H7 (cell line): ENCODE measurements around the gene SLC25A26. TPM values are rescaled to one million over a fixed set of nuclear protein-coding genes. Genes with fewer than 3 reads are reported as not detected.

Experiments
- DNase-seq: peaks from one replicate; pipeline ENCODE4 v3.0.0; 2012
- H3K27me3 ChIP-seq: 2 replicates; pipeline ENCODE4 v1.6.0; 2011; ENCODE audit warnings: mild to moderate bottlenecking, low read length; ENCODE audit not compliant: control insufficient read depth, insufficient read depth
- H3K36me3 ChIP-seq: replicated peaks from 2 replicates; pipeline ENCODE4 v1.5.1; 2011; ENCODE audit warnings: low read length; ENCODE audit not compliant: control insufficient read depth, insufficient read depth
- H3K4me3 ChIP-seq: 2 replicates; pipeline ENCODE4 v1.5.1; 2011; ENCODE audit warnings: low read depth, mild to moderate bottlenecking, control low read depth, low read length, moderate library complexity; ENCODE audit not compliant: insufficient read depth
- total RNA-seq: library from RNA; depleted of rRNA; stranded (reverse); fragments of >200 nt; shearing (Covaris generic); gene quantifications from 2 replicates; pipeline ENCODE4 v1.2.3, GENCODE V29; 2014; rRNA removed

The SLC25A26 gene, protein sequence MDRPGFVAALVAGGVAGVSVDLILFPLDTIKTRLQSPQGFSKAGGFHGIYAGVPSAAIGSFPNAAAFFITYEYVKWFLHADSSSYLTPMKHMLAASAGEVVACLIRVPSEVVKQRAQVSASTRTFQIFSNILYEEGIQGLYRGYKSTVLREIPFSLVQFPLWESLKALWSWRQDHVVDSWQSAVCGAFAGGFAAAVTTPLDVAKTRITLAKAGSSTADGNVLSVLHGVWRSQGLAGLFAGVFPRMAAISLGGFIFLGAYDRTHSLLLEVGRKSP
- total RNA-seq, result 26.5 and 29.1 TPM in 2 replicates

DNA sequence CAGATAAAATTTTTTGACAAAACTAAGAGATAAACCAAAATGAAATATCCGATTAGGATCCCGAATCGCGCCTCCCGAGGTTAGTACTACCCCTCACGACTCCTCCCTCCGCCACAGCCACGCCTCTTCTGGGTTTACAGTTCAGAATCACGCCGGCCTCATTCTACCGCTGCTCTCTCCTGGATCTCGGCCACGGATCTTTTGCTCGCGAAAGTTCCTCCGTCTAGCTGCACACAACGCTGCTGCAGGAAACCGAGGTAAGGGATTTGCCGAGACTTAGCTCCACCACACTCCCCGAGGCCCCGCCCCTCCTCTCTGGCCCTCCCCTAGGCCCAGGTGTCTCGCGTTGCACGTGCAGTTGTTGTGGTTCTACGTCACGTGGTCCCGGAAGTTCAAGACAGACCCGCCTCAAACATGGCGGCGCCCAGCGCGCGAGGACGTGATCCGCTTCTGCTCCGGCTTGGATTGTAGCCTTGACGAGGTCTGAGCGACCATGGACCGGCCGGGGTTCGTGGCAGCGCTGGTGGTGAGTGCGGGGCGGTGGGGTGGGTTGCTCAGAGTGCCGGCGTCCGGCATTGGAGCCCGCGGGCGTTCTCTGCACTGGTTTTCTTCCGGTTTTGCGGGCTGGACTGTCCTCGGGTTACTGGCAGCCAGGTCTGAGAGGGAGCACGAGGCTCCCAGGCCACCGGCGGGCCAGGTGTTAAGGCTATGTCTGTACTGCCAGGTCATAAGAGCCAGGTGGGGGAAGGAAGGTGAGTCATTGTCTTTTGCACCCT, at the start of gene SLC25A26:
Gene SLC25A26 (plus strand): TSS at position 400 of the 776 bp plus-strand sequence. CDS start 94 bp downstream, at position 494.
- DNase-seq, result peak; percentile 93
- H3K36me3 ChIP-seq, result no peaks in the 10 kb centered on the region
- peak within 1 kb of the TSS; percentile 65 for H3K4me3 ChIP-seq
- H3K27me3 ChIP-seq, result peaks cover 1% of the 10 kb centered on the region; the same call in 1 of the 2 replicates

DNA sequence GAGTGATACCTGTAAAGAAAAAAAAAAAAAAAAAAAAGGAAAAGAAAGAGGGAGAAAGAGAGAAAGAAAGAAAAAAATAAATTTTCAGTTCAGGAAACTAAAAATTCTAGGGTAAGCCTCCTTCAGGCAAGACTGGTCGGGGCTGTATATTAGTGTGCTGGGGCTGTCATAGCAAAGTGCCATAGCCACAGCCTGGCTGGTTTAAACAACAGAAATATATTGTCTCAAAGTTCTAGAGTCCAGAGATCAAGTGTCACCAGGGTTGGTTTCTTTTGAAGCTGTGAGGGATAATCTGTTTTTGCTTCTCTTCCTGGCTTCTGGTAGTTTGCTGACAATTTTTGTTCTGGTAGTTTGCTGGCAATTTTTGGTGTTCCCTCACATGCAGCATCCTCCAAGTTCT, 48.4 kb upstream of the SLC25A26 start:
- Histone ChIP-seq H3K36me3 (no peaks in the 10 kb centered on the region), H3K4me3 (no peak overlapping the region), H3K27me3 (no peaks in the 10 kb centered on the region)
- no peak for DNase-seq

DNA sequence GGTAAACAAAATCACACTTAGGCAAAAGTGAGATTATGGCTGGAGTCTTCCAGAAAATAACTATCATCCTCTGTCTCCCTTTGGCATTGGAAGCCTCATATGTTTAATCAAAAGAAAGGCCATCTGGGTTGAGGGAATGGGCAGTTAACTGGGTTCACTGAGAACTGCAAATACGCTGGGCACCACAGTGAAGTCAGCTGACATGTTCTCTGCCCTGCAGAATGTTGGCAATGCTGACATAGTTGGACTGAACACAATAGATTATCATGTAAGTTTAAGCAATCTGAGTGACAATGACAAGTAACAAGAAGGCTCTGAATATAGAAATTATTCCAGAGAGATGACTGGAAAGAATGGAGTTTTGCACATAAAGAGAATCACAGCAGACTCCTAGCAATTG, 43.8 kb upstream of the SLC25A26 start:
- no peak for DNase-seq
- H3K36me3 ChIP-seq, result no peaks in the 10 kb centered on the region
- H3K4me3 ChIP-seq, result no peak overlapping the region
- H3K27me3 ChIP-seq, result no peaks in the 10 kb centered on the region

DNA sequence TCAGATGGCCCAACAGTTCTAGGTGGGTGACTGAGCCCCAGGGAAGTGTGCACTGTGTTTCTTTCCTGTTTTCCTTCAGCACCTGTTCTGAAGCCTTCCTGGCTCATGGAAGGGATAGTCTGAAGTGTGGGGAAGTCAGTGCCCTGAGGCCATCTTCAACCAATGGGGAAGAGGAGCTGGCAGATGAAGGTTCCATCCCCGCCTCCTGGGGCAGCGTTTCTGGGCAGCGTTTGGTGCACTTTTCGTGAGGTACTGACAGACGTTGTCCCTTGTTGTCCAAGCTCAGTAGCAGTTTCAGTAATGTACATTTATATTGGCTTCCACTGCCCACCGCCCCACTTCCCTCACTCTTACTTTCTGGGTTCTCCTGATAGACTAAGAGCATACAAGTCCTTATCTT, 42.6 kb upstream of the SLC25A26 start:
- no peaks in the 10 kb centered on the region for H3K27me3 ChIP-seq
- DNase-seq, result peak; percentile 26
- H3K36me3 ChIP-seq, result no peaks in the 10 kb centered on the region
- no peak overlapping the region for H3K4me3 ChIP-seq

DNA sequence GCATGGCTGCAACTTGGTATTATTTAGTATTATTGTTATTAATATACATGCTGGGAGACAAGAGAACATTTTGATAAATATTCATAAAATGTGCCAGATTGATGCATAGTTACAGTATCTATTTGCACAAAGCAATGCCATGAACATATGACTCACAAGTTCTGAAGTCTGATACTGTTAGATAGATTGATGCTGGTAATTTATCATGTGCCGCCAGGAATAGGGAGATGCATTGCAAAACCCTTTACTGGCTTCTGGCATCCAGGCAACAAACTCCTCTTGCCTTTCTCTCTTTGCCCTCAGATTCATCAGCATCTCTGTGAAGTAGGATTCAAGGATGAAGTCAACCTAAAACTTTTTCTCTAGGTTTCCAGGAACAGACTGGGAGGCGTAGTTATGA, 41.0 kb upstream of the SLC25A26 start:
- no peak overlapping the region for H3K4me3 ChIP-seq
- H3K27me3 ChIP-seq, result no peaks in the 10 kb centered on the region
- DNase-seq, result no peak
- H3K36me3 ChIP-seq, result no peaks in the 10 kb centered on the region

DNA sequence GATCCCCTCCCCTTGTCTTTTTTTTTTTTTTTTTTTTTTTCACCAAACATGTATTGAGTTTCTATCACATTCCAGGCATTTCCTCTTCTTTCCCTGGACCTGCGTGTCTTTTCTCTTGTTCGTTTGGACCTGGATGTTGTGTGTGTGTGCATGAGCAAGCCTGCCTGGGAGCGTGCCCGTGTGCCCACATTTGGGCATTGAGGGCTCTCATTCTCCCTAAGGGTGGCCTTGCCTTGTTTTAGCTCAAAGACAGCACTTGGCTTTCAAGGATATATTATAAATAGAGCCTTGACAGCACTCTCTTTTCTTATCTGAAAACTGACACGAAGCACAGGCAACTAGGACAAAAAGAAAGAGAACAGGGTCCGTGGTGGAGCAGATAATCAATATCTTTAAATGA, 39.0 kb upstream of the SLC25A26 start:
- Histone ChIP-seq H3K4me3 (no peak overlapping the region), H3K27me3 (no peaks in the 10 kb centered on the region), H3K36me3 (no peaks in the 10 kb centered on the region)
- no peak for DNase-seq

DNA sequence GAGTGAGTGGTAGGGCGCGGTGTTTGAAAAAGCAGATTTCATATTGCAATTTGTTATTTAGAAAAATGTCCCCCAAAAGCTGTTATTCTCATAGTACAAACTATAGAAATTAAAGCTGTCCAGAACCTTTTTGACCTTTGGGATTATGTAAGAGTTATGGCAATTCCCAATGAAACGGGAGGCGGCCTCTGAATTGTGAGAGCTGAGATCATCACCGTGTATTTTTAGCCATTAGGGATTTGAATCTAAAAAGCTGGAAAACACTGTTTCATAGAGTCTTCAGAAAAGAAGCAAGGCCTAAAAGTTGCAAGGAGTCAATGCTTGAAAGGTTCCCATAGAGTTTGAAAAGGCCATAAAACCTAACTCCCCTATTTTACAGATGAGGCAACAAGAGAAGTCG, 38.6 kb upstream of the SLC25A26 start:
- DNase-seq, result no peak
- H3K27me3 ChIP-seq, result no peaks in the 10 kb centered on the region
- H3K4me3 ChIP-seq, result no peak overlapping the region
- no peaks in the 10 kb centered on the region for H3K36me3 ChIP-seq

DNA sequence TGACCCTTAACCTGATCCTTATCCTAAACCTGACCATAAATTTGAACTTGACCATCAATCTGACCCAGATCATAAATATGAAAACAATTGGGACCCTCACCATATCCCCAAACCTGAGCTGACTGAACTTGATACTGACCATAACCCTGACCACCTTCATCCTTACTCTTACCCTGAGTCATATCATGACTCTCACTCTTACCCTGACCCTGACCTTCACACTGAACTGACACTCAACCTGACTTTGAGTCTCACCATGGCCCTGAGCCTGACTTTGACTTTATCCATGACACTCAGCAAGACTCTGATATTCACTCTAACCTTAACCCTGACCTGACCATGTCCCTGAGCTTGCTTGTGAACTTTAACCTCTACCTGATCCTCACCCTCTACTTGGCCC, 34.3 kb upstream of the SLC25A26 start:
- DNase-seq, result no peak
- H3K27me3 ChIP-seq, result no peaks in the 10 kb centered on the region
- H3K4me3 ChIP-seq, result no peak overlapping the region
- no peaks in the 10 kb centered on the region for H3K36me3 ChIP-seq

DNA sequence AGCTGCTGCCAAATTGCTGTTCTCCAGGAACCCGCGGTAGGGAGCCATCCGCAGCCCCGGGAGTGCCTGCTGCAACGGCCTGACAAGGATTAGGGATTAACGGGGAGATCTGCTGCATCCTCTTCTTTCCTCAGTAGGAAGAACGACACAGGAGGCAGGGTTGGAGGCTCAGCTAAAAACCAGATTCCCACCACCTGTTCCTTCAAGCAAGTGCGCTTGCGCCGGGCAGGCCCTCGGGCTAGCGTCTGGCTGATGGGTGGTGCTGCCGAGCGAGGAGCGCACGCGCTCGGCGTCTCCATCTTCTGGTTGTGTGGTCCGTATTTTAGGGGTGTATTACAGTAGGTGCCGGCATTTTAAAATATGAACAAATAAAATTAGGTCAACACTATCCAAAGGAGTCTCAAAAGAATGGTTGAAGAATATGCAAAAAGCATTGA, 25.4 kb upstream of the SLC25A26 start:
- Histone ChIP-seq H3K4me3 (no peak overlapping the region), H3K27me3 (no peaks in the 10 kb centered on the region), H3K36me3 (no peaks in the 10 kb centered on the region)
- peak; percentile 85 for DNase-seq

DNA sequence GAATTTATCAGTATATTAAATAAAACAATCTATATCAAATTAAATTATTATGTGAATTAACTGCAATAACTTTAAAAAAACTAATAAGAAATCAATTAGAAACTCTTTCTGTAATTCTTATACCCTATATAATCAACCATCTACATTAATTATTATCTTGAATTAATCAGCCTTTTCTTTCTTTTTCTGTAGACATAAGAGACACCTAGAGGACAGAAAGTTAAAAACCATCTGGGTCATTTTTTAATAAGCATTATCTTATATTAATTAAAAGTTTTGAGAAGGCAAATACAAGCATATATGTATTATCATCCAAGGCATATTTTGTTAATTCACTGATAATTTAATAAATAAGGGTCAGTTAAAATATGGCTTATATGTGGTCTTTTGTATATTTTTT, 24.2 kb upstream of the SLC25A26 start:
- no peak for DNase-seq
- Histone ChIP-seq H3K36me3 (no peaks in the 10 kb centered on the region), H3K27me3 (no peaks in the 10 kb centered on the region), H3K4me3 (no peak overlapping the region)

DNA sequence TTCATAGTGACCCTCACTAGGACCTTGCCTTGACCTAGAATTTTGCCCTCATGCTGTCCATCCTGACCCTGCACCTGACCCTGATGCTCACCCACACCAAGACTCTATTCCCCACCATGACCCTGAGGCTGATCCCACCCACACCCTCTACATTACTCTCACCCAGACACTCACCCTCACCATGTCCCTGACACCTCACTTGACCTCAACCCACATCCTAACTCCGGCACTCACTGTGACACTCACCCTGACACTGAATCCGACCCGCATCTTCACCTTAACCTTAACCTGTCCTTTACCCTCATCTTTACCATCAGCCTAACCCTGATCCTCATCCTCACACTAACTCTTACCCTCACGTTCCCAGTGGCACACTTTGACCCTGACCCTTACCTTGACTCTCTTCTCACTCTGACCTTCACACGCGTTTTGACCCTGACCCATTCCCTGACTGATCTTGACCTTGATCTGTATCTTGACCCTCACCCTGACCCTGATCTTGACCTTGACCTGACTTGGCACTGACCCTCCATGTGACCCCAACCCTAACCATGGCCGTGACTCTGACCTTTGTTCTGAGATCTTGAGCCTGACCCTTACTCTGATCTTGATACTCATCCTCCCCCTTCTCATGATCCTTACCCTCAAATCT, 22.2 kb upstream of the SLC25A26 start:
- Histone ChIP-seq H3K36me3 (no peaks in the 10 kb centered on the region), H3K4me3 (no peak overlapping the region), H3K27me3 (no peaks in the 10 kb centered on the region)
- DNase-seq, result no peak

DNA sequence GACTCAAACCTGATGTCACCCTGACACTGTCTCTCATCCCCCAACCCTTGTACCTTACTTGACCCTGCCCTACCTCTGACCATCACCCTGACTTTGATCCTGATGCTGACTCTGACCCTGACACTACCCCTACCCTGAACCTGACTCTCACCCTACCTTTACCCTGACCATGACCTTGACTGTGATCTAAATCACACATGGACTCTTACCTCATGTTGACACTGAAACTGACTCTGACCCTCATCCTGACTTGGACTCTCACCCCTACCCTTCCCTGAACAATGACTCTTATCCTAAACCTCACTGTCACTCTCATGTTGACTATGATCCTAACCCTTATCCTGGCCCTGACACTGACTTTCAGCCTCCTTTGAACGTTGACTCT, 21.7 kb upstream of the SLC25A26 start:
- no peak for DNase-seq
- Histone ChIP-seq H3K4me3 (no peak overlapping the region), H3K36me3 (no peaks in the 10 kb centered on the region), H3K27me3 (no peaks in the 10 kb centered on the region)

DNA sequence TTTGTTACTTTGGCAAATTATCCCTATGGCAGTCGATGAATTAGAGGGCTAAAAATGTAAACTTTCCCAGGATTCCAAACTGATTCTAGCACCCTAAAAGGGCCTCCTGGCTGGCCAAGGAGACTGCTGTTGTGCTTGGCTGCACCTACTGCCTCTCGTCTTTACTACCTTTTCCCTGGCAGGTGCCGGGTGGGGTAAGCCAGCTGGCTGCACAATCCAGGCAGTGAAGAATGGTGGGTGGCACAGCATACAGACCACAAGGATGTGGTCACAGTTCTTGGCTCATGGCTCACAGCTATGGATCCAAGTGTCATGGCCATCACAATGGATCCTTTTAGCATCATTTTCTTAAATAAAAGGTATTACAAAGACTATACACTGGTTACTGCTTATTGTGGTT, 20.7 kb upstream of the SLC25A26 start:
- DNase-seq, result no peak
- Histone ChIP-seq H3K4me3 (no peak overlapping the region), H3K27me3 (no peaks in the 10 kb centered on the region), H3K36me3 (no peaks in the 10 kb centered on the region)

DNA sequence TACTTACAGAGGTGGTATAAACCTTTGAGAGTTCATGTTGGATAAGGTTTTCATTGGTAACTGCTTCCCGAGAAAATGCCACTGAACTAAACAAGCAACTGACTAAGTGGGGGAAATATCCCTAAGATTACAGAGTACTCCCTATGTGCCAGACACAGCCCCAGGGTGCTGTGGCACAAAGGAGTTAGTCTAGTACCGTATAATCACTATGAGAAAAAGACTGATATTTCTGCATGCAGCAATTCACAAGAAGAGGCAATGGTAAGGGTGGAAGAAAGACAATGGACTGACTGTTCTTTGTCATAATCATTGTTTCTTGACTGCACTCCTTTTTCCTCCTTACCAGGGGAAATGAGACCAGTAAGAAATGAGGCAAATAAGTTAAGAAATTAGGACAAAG, 20.0 kb upstream of the SLC25A26 start:
- Histone ChIP-seq H3K27me3 (no peaks in the 10 kb centered on the region), H3K4me3 (no peak overlapping the region), H3K36me3 (no peaks in the 10 kb centered on the region)
- no peak for DNase-seq

DNA sequence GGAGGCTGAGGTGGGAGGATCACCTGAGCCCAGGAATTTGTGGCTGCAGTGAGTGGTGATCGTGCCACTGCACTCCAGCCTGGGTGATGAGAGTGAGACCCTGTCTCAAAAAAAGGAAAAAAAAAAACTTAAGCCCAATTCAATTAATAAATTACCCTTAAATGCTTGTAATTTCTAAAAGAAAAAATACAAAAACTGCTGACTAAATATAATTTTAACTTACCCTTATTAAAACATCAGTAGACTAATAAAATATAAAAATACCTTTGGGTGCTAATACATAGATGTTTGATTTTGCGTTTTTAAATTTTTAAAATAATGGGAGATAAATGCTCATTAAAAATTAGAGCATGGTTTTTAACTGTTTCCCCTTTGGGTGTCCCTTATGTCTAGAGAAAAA, 17.5 kb upstream of the SLC25A26 start:
- Histone ChIP-seq H3K27me3 (no peaks in the 10 kb centered on the region), H3K36me3 (no peaks in the 10 kb centered on the region), H3K4me3 (no peak overlapping the region)
- no peak for DNase-seq
